HG03175 (cell line): ENCODE measurements around the gene IFI44L.

Experiments
- ATAC-seq: cut with Tn5 transposase; IDR thresholded peaks from one replicate; pipeline ENCODE4 v1.9.1; 2021; ENCODE audit warnings: mild to moderate bottlenecking, moderate library complexity; ENCODE audit not compliant: unreplicated experiment

The IFI44L gene

DNA sequence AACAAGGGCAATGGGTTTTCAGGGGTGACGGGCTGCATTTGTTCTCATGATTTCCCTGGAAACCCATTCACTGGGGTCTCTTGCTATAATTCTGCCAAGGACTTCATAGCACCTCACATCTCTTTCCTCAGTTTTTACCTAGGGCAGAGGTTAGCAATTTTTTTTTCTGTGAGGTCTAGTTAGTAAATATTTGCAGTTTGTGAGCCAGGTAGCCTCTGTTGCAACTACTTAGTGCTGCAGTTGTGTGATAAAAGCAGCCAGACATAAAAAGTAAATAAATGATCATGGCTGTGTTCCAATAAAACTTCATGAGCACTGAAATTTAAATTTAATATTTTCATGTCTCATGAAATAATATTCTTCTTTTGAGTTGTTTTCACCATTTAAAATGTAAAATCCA is 67.1 kb downstream of the IFI44L start:
- ATAC-seq: no peak

GRCh38 chr1:78687914-78688313 is 67.7 kb downstream of the IFI44L start:
- ATAC-seq: peak; percentile 56

GRCh38 chr1:78688697-78689096 is 68.4 kb downstream of the IFI44L start:
- ATAC-seq: no peak

DNA sequence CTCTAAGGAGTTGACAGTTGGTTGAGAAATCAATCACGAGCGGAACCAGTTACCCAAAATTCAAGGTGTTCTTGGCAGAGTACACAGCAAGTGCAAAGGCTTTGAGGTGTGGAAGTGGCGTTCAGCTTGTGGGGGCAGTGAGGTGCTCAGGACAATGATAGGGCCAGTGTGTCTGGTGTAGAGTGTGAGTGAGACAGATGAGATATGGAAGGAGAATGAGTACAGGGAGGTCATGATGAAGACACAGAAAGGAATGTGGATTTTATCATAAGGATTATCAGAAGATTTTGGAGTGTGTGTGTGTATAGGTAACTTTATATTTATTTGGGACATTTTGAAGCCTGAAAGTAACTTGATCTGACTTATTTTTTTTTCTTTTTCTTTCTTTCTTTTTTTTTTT is 70.3 kb downstream of the IFI44L start:
- no peak for ATAC-seq

- ATAC-seq: no peak
Observed at GRCh38 chr1:78691995-78692747, 71.9 kb downstream of the IFI44L start.
